GM12878 (cell line): ENCODE results near the gene UBE2J2. TPM values are rescaled to one million over a fixed set of nuclear protein-coding genes. Genes with fewer than 3 reads are reported as not detected.

Experiments
- ATAC-seq: fragments of 200-7000 bp; cut with Tn5 transposase; 3 replicates; pipeline ENCODE4 v1.9.1; 2020; ENCODE audit warnings: mild to moderate bottlenecking, moderate library complexity
- BruUV-seq: library from RNA; stranded (reverse); fragments of 400-500 nt; replicated peaks from 2 replicates; lab custom pipeline; 2021; lab: Mats Ljungman, UMichigan
- CTCF ChIA-PET: fragments of 300-600 bp; sonication (Branson Sonifier 250); formaldehyde crosslinking; extraction: SDS; loops from one replicate; lab custom pipeline; 2021; ENCODE audit warnings: inconsistent platforms; lab: Yijun Ruan, JAX
- POLR2A ChIA-PET: fragments of 350-600 bp; formaldehyde crosslinking; extraction: SDS; loops from one replicate; lab custom pipeline; 2021; ENCODE audit warnings: inconsistent platforms; lab: Charles Lee
- RAD21 ChIA-PET: fragments of 300-600 bp; sonication (Branson Sonifier 250); formaldehyde crosslinking; loops from one replicate; lab custom pipeline; 2023; ENCODE audit warnings: antibody characterized with exemption; ENCODE audit not compliant: unreplicated experiment; lab: Charles Lee
- SMC1A ChIA-PET: fragments of 300-600 bp; sonication (Branson Sonifier 250); formaldehyde crosslinking; loops from one replicate; lab custom pipeline; 2023; ENCODE audit not compliant: unreplicated experiment, uncharacterized antibody; lab: Charles Lee
- DNase-seq: peaks from one replicate; pipeline ENCODE4 v3.0.0-alpha.2; 2011; ENCODE audit warnings: low read depth, low spot score
- FAIRE-seq: peaks from 3 replicates; lab custom pipeline; 2011; peaks lifted over from hg19 to GRCh38; lab: Jason Lieb, UNC
- H2AFZ ChIP-seq: 2 replicates; pipeline ENCODE4 v1.6.0; 2011; ENCODE audit warnings: low read depth, low read length, control low read depth; ENCODE audit not compliant: control insufficient read depth
- H3K27ac ChIP-seq: 2 replicates; pipeline ENCODE4 v1.5.1; 2011; ENCODE audit warnings: control low read depth; ENCODE audit not compliant: control insufficient read depth, insufficient read depth
- H3K27me3 ChIP-seq, 2 experiments: replicated peaks in 1 of 2; 2 replicates each; pipeline versions ENCODE4 v1.6.0 to v1.6.1; 2011; ENCODE audit warnings: low read length in 1 of 2; ENCODE audit not compliant: control insufficient read depth in 2 of 2, insufficient read depth in 2 of 2
- H3K36me3 ChIP-seq, 2 experiments: 2 replicates each; pipeline ENCODE4 v1.5.1; 2011; ENCODE audit warnings: low read length in 1 of 2; ENCODE audit not compliant: control insufficient read depth in 2 of 2, insufficient read depth in 2 of 2
- H3K4me1 ChIP-seq: 2 replicates; pipeline ENCODE4 v1.6.1; 2011; ENCODE audit warnings: mild to moderate bottlenecking, low read length, moderate library complexity, mixed read lengths; ENCODE audit not compliant: control insufficient read depth, insufficient read depth
- H3K4me2 ChIP-seq: 2 replicates; pipeline ENCODE4 v1.6.0; 2011; ENCODE audit warnings: control low read depth; ENCODE audit not compliant: control insufficient read depth, insufficient read depth
- H3K4me3 ChIP-seq: fragments of 200-600 bp; sonication (generic); 2 replicates; pipeline ENCODE4 v1.5.1; 2016
- H3K79me2 ChIP-seq: 2 replicates; pipeline ENCODE4 v1.6.0; 2011; ENCODE audit warnings: low read length; ENCODE audit not compliant: control insufficient read depth, insufficient read depth
- H3K9ac ChIP-seq: 2 replicates; pipeline ENCODE4 v1.8.0; 2011; ENCODE audit warnings: low read length, control low read depth, mixed read lengths; ENCODE audit not compliant: control insufficient read depth, insufficient read depth
- H3K9me3 ChIP-seq: replicated peaks from 3 replicates; pipeline ENCODE4 v1.5.1; 2011; ENCODE audit warnings: mild to moderate bottlenecking, low read length; ENCODE audit not compliant: control insufficient read depth, insufficient read depth
- H4K20me1 ChIP-seq: 2 replicates; pipeline ENCODE4 v1.6.0; 2011; ENCODE audit not compliant: control insufficient read depth, insufficient read depth
- EGR1 ChIP-seq, 2 experiments: IDR thresholded peaks; 1 replicate in 1 of 2; 2 replicates in 1 of 2; pipeline ENCODE4 v1.6.1; 2011 to 2012; ENCODE audit warnings: low read depth in 2 of 2, low read length in 2 of 2, borderline replicate concordance in 1 of 2, mild to moderate bottlenecking in 1 of 2, moderate library complexity in 1 of 2
- ZNF24 ChIP-seq: fragments of 450-650 bp; IDR thresholded peaks from 2 replicates; pipeline ENCODE4 v1.6.1; 2017; ENCODE audit warnings: antibody characterized with exemption, mild to moderate bottlenecking
- WGBS: methylation state at CpG from one replicate; pipeline ENCODE4 v1.1.6; 2016; ENCODE audit warnings: low lambda C conversion rate; ENCODE audit not compliant: insufficient replicate concordance, insufficient coverage; ENCODE audit errors: missing lambda C conversion rate; 5-methylcytosine and 5-hydroxymethylcytosine counted together
- in situ Hi-C: fragments of 300-500 bp; cut with MboI; formaldehyde crosslinking; loops from 9 replicates; pipeline ENCODE4 v1.14.3; 2018; ENCODE audit warnings: mixed read lengths
- intact Hi-C: fragments of 100-400 bp; cut with micrococcal nuclease; formaldehyde crosslinking; loops from one replicate; pipeline ENCODE4 v1.14.2; 2022; ENCODE audit not compliant: unreplicated experiment
- polyA plus RNA-seq, 11 experiments: library from polyadenylated mRNA; depleted of rRNA in 4 of 11; unstranded in 6 of 11; stranded (reverse) in 5 of 11; fragments of >200 nt; fragmentation: Nextera tagmentation in 4 of 11; fragmentation: Illumina TruSeq in 1 of 11; extraction: Ambion mirVana in 4 of 11; extraction: Trizol in 1 of 11; gene quantifications; 1 replicate in 1 of 11; 2 replicates in 10 of 11; pipeline versions ENCODE4 v1.2.1 to v1.2.3, GENCODE V29; 2011 to 2016; ENCODE audit warnings: inconsistent platforms in 2 of 11, missing spikeins in 2 of 11, low read depth in 1 of 11
- total RNA-seq, 4 experiments: library from RNA; depleted of rRNA in 3 of 4; stranded (reverse); fragments of >200 nt in 3 of 4; fragmentation: Illumina TruSeq in 1 of 4; extraction: Trizol in 1 of 4; gene quantifications; 2 replicates each; pipeline versions ENCODE4 v1.2.1 to v1.2.3, GENCODE V29; 2013 to 2021
- TF ChIP-seq, protein P1 (sequence below): IDR thresholded peaks from 2 replicates; pipeline ENCODE4 v1.6.1; 2011; ENCODE audit warnings: borderline replicate concordance, low read depth, mild to moderate bottlenecking, moderate library complexity, low read length; ENCODE audit not compliant: insufficient read depth, poor library complexity, severe bottlenecking
- TF ChIP-seq, protein P2 (sequence below): IDR thresholded peaks from 2 replicates; pipeline ENCODE4 v1.6.1; 2012; ENCODE audit warnings: low read length, inconsistent platforms

The UBE2J2 gene
- total and polyA plus RNA-seq, 10 of the 15 experiments (the other 5 are each of a cell fraction or from before 2014, with no cell fraction given), result 0.72 to 70.5 (median 49.2) TPM

DNA sequence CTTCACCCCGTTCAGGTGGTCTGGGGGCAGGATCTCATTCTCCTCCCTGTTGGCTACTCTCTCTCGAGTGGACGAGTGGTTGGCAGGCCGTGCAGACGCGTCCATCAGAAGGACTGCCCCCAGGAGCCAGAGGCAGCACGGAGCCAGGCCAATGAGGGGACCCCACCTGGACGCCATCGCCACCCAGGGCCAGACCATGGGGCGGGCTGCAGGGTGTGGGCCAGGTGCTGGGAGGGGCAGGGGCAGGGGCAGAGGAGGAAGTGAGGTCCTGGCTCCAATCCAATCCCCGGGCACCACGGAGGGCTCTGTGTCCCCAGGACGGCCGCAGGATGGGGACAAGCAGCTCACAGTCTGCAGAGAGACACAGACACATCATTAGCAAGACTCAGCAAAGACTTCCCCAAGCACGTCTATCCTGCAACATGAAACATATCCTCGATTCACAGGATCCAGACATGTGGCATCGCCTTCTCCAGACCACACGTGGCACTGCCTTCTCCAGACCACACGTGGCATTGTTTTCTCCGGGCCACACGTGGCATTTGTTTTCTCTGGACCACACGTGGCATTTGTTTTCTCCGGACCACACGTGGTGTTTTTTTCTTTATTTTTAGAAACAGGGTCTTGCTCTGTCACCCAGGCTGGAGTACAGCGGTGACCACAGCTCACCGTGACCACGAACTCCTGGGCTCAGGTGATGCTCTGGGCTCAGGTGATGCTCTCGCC lies 44.9 kb downstream of the UBE2J2 start:
- Histone ChIP-seq H3K9ac (no peak overlapping the region), H3K4me2 (no peak overlapping the region; the same call in 1 of the 2 replicates), H3K79me2 (peaks cover 50% of the 10 kb centered on the region), H2AFZ (no peak overlapping the region), H3K27ac (no peak overlapping the region), H4K20me1 (no peaks in the 10 kb centered on the region), H3K4me1 (peaks cover 4% of the 10 kb centered on the region), H3K4me3 (no peak overlapping the region), H3K36me3 (peaks cover 4 to 28% of the 10 kb centered on the region in 2 experiments; a peak in 3 of 4 replicates), H3K9me3 (no peaks in the 10 kb centered on the region; the same call in 2 of the 3 replicates), H3K27me3 (no peaks in the 10 kb centered on the region)
- in situ Hi-C loops (no loop called here), intact Hi-C loops (no loop called here)
- ATAC-seq (no peak), DNase-seq (no peak), FAIRE-seq (no peak)
- CTCF ChIA-PET, result interaction anchor here (1.0 kb wide), 1 partner anchor 22 kb away, joined by 3 read pairs; no protein-coding TSS in a partner anchor
- POLR2A ChIA-PET, result interaction anchor here (1.0 kb wide), 1 partner anchor 13 kb away, joined by 3 read pairs; no protein-coding TSS in a partner anchor
- 98% methylated on average over 28 of the region's 28 CpGs for WGBS
- TF ChIP-seq, protein P1, sequence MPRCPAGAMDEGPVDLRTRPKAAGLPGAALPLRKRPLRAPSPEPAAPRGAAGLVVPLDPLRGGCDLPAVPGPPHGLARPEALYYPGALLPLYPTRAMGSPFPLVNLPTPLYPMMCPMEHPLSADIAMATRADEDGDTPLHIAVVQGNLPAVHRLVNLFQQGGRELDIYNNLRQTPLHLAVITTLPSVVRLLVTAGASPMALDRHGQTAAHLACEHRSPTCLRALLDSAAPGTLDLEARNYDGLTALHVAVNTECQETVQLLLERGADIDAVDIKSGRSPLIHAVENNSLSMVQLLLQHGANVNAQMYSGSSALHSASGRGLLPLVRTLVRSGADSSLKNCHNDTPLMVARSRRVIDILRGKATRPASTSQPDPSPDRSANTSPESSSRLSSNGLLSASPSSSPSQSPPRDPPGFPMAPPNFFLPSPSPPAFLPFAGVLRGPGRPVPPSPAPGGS, result peak; percentile 55
- TF ChIP-seq EGR1 (IDR thresholded peaks at IDR 0.05; ENCODE audit: borderline replicate concordance in 1 of 2, low read depth in 2 of 2, low read length in 2 of 2) (peak; percentile 35 to 40; a peak in 2 of 3 replicates), ZNF24 (no peak)
- TF ChIP-seq, protein P2, sequence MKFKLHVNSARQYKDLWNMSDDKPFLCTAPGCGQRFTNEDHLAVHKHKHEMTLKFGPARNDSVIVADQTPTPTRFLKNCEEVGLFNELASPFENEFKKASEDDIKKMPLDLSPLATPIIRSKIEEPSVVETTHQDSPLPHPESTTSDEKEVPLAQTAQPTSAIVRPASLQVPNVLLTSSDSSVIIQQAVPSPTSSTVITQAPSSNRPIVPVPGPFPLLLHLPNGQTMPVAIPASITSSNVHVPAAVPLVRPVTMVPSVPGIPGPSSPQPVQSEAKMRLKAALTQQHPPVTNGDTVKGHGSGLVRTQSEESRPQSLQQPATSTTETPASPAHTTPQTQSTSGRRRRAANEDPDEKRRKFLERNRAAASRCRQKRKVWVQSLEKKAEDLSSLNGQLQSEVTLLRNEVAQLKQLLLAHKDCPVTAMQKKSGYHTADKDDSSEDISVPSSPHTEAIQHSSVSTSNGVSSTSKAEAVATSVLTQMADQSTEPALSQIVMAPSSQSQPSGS, result no peak
- BruUV-seq, result no TSS peak
- SMC1A ChIA-PET, result no interaction called here
- RAD21 ChIA-PET, result no interaction called here
